ENCODE data around the gene TOR2A.
"Not testable (repeated sequence)": the region's sequence is repeated elsewhere in the genome, so short reads cannot be mapped to it uniquely, and the experiment has no call there.

Gene TOR2A

GRCh38 chr9:127734747-127735529 is at the start of gene TOR2A:
TSS of gene TOR2A (minus strand) at chr9:127735294. CDS start at chr9:127735270, 24 bp downstream.
- Histone ChIP-seq H3K27me3 (ENCODE audit: control insufficient read depth, insufficient read depth, low read length) (no peaks in the 10 kb centered on the region), H3K79me2 (no peaks in the 10 kb centered on the region), H3K9me3 (ENCODE audit: control insufficient read depth, low read length) (no peaks in the 10 kb centered on the region), H3K4me1 (no peaks in the 10 kb centered on the region), H3K36me3 (ENCODE audit: control insufficient read depth, insufficient read depth, low read length) (no peaks in the 10 kb centered on the region), H3K4me3 (ENCODE audit: low read depth, low read length) (peak within 1 kb of the TSS; percentile 74), H3K4me2 (ENCODE audit: low read length) (peak within 1 kb of the TSS; percentile 92), H3K27ac (peak within 1 kb of the TSS; percentile 85), H3K9ac (peak within 1 kb of the TSS; percentile 46), H2AFZ (peak within 1 kb of the TSS; percentile 95)
- TF ChIP-seq CTCF (IDR thresholded peaks at IDR 0.05), result peak; percentile 86

GRCh38 chr9:127783111-127784008 is 48.3 kb upstream of the TOR2A start:
- peak overlapping the region; percentile 51 for H3K27ac ChIP-seq
- no peak overlapping the region for H3K9ac ChIP-seq
- peaks cover 3% of the 10 kb centered on the region for H3K79me2 ChIP-seq
- no peak overlapping the region for H3K4me2 ChIP-seq (ENCODE audit: low read length)
- no peaks in the 10 kb centered on the region for H3K4me1 ChIP-seq
- no peaks in the 10 kb centered on the region for H3K27me3 ChIP-seq (ENCODE audit: control insufficient read depth, insufficient read depth, low read length)
- no peak for TF ChIP-seq CTCF (IDR thresholded peaks at IDR 0.05)
- H3K36me3 ChIP-seq (ENCODE audit: control insufficient read depth, insufficient read depth, low read length), result no peaks in the 10 kb centered on the region
- no peak overlapping the region for H3K4me3 ChIP-seq (ENCODE audit: low read depth, low read length)
- H2AFZ ChIP-seq, result peak overlapping the region; percentile 11
- no peaks in the 10 kb centered on the region for H3K9me3 ChIP-seq (ENCODE audit: control insufficient read depth, low read length)

- Histone ChIP-seq H3K9me3 (ENCODE audit: control insufficient read depth, low read length) (no peaks in the 10 kb centered on the region), H3K36me3 (ENCODE audit: control insufficient read depth, insufficient read depth, low read length) (no peaks in the 10 kb centered on the region), H2AFZ (no peak overlapping the region), H3K27me3 (ENCODE audit: control insufficient read depth, insufficient read depth, low read length) (no peaks in the 10 kb centered on the region), H3K4me2 (ENCODE audit: low read length) (no peak overlapping the region), H3K9ac (no peak overlapping the region), H3K4me1 (no peaks in the 10 kb centered on the region), H3K27ac (no peak overlapping the region), H3K79me2 (no peaks in the 10 kb centered on the region), H3K4me3 (ENCODE audit: low read depth, low read length) (no peak overlapping the region)
- TF ChIP-seq CTCF (IDR thresholded peaks at IDR 0.05), result no peak
Measured at GRCh38 chr9:127781806-127782205, 46.7 kb upstream of the TOR2A start.

- not testable (repeated sequence) for H3K4me3 ChIP-seq (ENCODE audit: low read depth, low read length); H3K79me2 ChIP-seq; H3K9me3 ChIP-seq (ENCODE audit: control insufficient read depth, low read length); H3K4me2 ChIP-seq (ENCODE audit: low read length); H3K4me1 ChIP-seq; H3K36me3 ChIP-seq (ENCODE audit: control insufficient read depth, insufficient read depth, low read length); H3K27me3 ChIP-seq (ENCODE audit: control insufficient read depth, insufficient read depth, low read length); H3K9ac ChIP-seq; H2AFZ ChIP-seq; H3K27ac ChIP-seq
Measured at GRCh38 chr9:127780909-127781308, 45.8 kb upstream of the TOR2A start.

GRCh38 chr9:127780126-127780885 is 45.2 kb upstream of the TOR2A start:
- no peaks in the 10 kb centered on the region for H3K79me2 ChIP-seq
- H3K9me3 ChIP-seq (ENCODE audit: control insufficient read depth, low read length), result no peaks in the 10 kb centered on the region
- no peak overlapping the region for H3K4me2 ChIP-seq (ENCODE audit: low read length)
- H3K36me3 ChIP-seq (ENCODE audit: control insufficient read depth, insufficient read depth, low read length), result no peaks in the 10 kb centered on the region
- no peak for TF ChIP-seq CTCF (IDR thresholded peaks at IDR 0.05)
- no peak overlapping the region for H3K27ac ChIP-seq
- no peak overlapping the region for H3K9ac ChIP-seq
- H3K4me1 ChIP-seq, result no peaks in the 10 kb centered on the region
- H3K4me3 ChIP-seq (ENCODE audit: low read depth, low read length), result no peak overlapping the region
- H2AFZ ChIP-seq, result no peak overlapping the region
- no peaks in the 10 kb centered on the region for H3K27me3 ChIP-seq (ENCODE audit: control insufficient read depth, insufficient read depth, low read length)

Data from parathyroid adenoma (tissue), 2 donors.